Fibroblast of lung (primary cell): ENCODE data around the gene LHX5. TPM values are rescaled to one million over a fixed set of nuclear protein-coding genes. Genes with fewer than 3 reads are reported as not detected.

Experiments used
- DNase-seq, 2 donors: peaks; one replicate each; pipeline versions ENCODE4 v3.0.0 to v3.0.0-alpha.2; 2010; ENCODE audit warnings: low read depth in 2 of 2
- H2AFZ ChIP-seq: 2 replicates; pipeline ENCODE4 v1.5.1; 2012; ENCODE audit warnings: low read length, control low read depth, inconsistent platforms
- H3K27ac ChIP-seq: 2 replicates; pipeline ENCODE4 v1.5.1; 2011; ENCODE audit warnings: low read length, control low read depth; ENCODE audit not compliant: insufficient read depth
- H3K27me3 ChIP-seq: 2 replicates; pipeline ENCODE4 v1.5.1; 2011; ENCODE audit warnings: mild to moderate bottlenecking, low read length; ENCODE audit not compliant: control insufficient read depth, insufficient read depth
- H3K36me3 ChIP-seq: 2 replicates; pipeline ENCODE4 v1.5.1; 2011; ENCODE audit warnings: low read length; ENCODE audit not compliant: control insufficient read depth, insufficient read depth
- H3K4me1 ChIP-seq: 2 replicates; pipeline ENCODE4 v1.5.1; 2011; ENCODE audit warnings: low read length; ENCODE audit not compliant: control insufficient read depth, insufficient read depth; ENCODE audit errors: extremely low read depth
- H3K4me2 ChIP-seq: 2 replicates; pipeline ENCODE4 v1.5.1; 2011; ENCODE audit warnings: low read length, control low read depth; ENCODE audit not compliant: insufficient read depth; ENCODE audit errors: extremely low read depth
- H3K4me3 ChIP-seq, 4 experiments: fragments of 200-600 bp in 1 of 4; sonication (generic) in 1 of 4; replicated peaks in 1 of 4; 2 replicates each; pipeline ENCODE4 v1.5.1; 2011 to 2016; ENCODE audit warnings: low read length in 4 of 4, low read depth in 3 of 4, mild to moderate bottlenecking in 3 of 4, control low read depth in 2 of 4, inconsistent platforms in 1 of 4, mixed read lengths in 1 of 4; ENCODE audit not compliant: insufficient read depth in 1 of 4; ENCODE audit errors: control extremely low read depth in 1 of 4
- H3K79me2 ChIP-seq: 2 replicates; pipeline ENCODE4 v1.5.1; 2012; ENCODE audit warnings: mild to moderate bottlenecking, low read length, inconsistent platforms; ENCODE audit not compliant: control insufficient read depth, insufficient read depth
- H3K9ac ChIP-seq: 2 replicates; pipeline ENCODE4 v1.5.1; 2011; ENCODE audit warnings: mild to moderate bottlenecking, low read length, control low read depth; ENCODE audit not compliant: insufficient read depth
- H3K9me3 ChIP-seq: 2 replicates; pipeline ENCODE4 v1.5.1; 2012; ENCODE audit warnings: low read depth, low read length; ENCODE audit not compliant: control insufficient read depth, insufficient read depth
- H4K20me1 ChIP-seq: 2 replicates; pipeline ENCODE4 v1.5.1; 2011; ENCODE audit warnings: low read length; ENCODE audit not compliant: control insufficient read depth, insufficient read depth; ENCODE audit errors: extremely low read depth
- CTCF ChIP-seq, 2 donors: IDR thresholded peaks in 1 of 2; conservative IDR thresholded peaks in 1 of 2; 1 replicate in 1 of 2; 2 replicates in 1 of 2; pipeline ENCODE4 v1.5.1; 2011 to 2012; ENCODE audit warnings: low read length in 2 of 2, control low read depth in 1 of 2, inconsistent platforms in 1 of 2, low read depth in 1 of 2, mild to moderate bottlenecking in 1 of 2
- EZH2 ChIP-seq: IDR thresholded peaks from 2 replicates; pipeline ENCODE4 v1.5.1; 2012; ENCODE audit warnings: low read length, control low read depth, mild to moderate bottlenecking; ENCODE audit errors: missing control alignments
- polyA plus RNA-seq, 2 donors: library from polyadenylated mRNA; depleted of rRNA in 1 of 2; stranded (reverse) in 1 of 2; unstranded in 1 of 2; fragments of >200 nt; gene quantifications; 2 replicates each; pipeline ENCODE4 v1.2.1, GENCODE V29; 2011 to 2012; ENCODE audit warnings: missing spikeins in 1 of 2
- total RNA-seq: library from RNA; depleted of rRNA; stranded (reverse); fragments of >200 nt; gene quantifications from 2 replicates; pipeline ENCODE4 v1.2.1, GENCODE V29; 2014

LHX5 gene
- total and polyA plus RNA-seq, 2 donors (not counting 1 experiment from before 2014, with no cell fraction given), result not detected

GRCh38 chr12:113515082-113515856 lies 43.6 kb upstream of the LHX5 start:
- Histone ChIP-seq H3K27ac (no peak overlapping the region), H3K27me3 (no peaks in the 10 kb centered on the region), H3K79me2 (no peaks in the 10 kb centered on the region), H3K4me3 (no peak overlapping the region), H3K36me3 (no peaks in the 10 kb centered on the region), H4K20me1 (no peaks in the 10 kb centered on the region), H3K4me1 (no peaks in the 10 kb centered on the region), H3K9me3 (no peaks in the 10 kb centered on the region), H3K4me2 (no peak overlapping the region), H2AFZ (no peak overlapping the region), H3K9ac (no peak overlapping the region)
- DNase-seq, result no peak
- TF ChIP-seq EZH2 (no peak), CTCF (conservative IDR thresholded peaks at IDR 0.05 in 1 of 2, IDR thresholded peaks at IDR 0.05 in 1 of 2; ENCODE audit: low read depth in 1 of 2, low read length in 2 of 2) (no peak)

GRCh38 chr12:113514602-113515001 lies 42.9 kb upstream of the LHX5 start:
- Histone ChIP-seq H3K27me3 (no peaks in the 10 kb centered on the region), H3K4me1 (no peaks in the 10 kb centered on the region), H3K79me2 (no peaks in the 10 kb centered on the region), H3K36me3 (no peaks in the 10 kb centered on the region), H4K20me1 (no peaks in the 10 kb centered on the region), H3K27ac (no peak overlapping the region), H3K9ac (no peak overlapping the region), H2AFZ (no peak overlapping the region), H3K4me3 (no peak overlapping the region), H3K4me2 (no peak overlapping the region), H3K9me3 (no peaks in the 10 kb centered on the region)
- TF ChIP-seq CTCF (conservative IDR thresholded peaks at IDR 0.05 in 1 of 2, IDR thresholded peaks at IDR 0.05 in 1 of 2; ENCODE audit: low read depth in 1 of 2, low read length in 2 of 2) (no peak), EZH2 (no peak)
- DNase-seq, result no peak

- Histone ChIP-seq H3K4me2 (no peak overlapping the region), H3K4me1 (no peaks in the 10 kb centered on the region), H3K36me3 (no peaks in the 10 kb centered on the region), H3K27me3 (no peaks in the 10 kb centered on the region), H3K27ac (no peak overlapping the region), H3K4me3 (no peak overlapping the region), H2AFZ (no peak overlapping the region), H3K79me2 (no peaks in the 10 kb centered on the region), H3K9me3 (no peaks in the 10 kb centered on the region), H4K20me1 (no peaks in the 10 kb centered on the region), H3K9ac (no peak overlapping the region)
- no peak for DNase-seq
- no peak for TF ChIP-seq EZH2
- no peak for TF ChIP-seq CTCF (conservative IDR thresholded peaks at IDR 0.05 in 1 of 2, IDR thresholded peaks at IDR 0.05 in 1 of 2; ENCODE audit: low read depth in 1 of 2, low read length in 2 of 2)
These were observed 40.9 kb upstream of the LHX5 start for GRCh38 chr12:113512568-113512967.
